ENCODE measurements around the gene TMC6.

GRCh38 chr17:78096093-78096492, 32.5 kb downstream of the TMC6 start:
- TF ChIP-seq ZBTB33 (IDR thresholded peaks at IDR 0.05; ENCODE audit: borderline replicate concordance, low read depth) (no peak), CTCF (IDR thresholded peaks at IDR 0.05) (no peak)

All from SK-N-SH (cell line).